Activated naive CD8-positive, alpha-beta T cell treated with anti-CD3 and anti-CD28 coated beads, Interleukin-2, amount 50 U/mL, for 16 hours (primary cell): ENCODE data around the gene ESD.
"Not testable (repeated sequence)": the region's sequence is repeated elsewhere in the genome, so short reads cannot be mapped to it uniquely, and the experiment has no call there.

Experiments
- DNase-seq: peaks from one replicate; pipeline ENCODE4 v3.0.0-alpha.2; 2020; ENCODE audit warnings: low read depth, low spot score

The ESD gene

DNA sequence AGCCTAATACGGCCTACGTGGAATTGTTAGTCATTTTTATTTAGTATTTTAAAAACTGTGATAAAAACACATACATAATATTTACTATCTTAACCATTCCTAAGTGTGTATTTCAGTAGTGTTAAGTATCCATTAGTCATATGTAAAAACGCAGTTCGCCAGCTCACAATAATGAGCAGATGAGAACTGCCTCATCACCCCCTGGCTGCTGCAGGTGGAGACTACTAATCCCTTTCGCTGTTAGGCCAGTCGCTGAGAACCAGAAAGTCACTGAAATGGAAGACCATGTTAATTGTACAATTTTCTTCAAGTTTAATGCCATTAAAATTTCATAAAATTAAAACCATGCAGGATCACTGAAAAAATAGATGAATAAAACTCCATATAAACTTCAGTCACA lies 1.6 kb downstream of the ESD start:
- DNase-seq, result no peak

DNA sequence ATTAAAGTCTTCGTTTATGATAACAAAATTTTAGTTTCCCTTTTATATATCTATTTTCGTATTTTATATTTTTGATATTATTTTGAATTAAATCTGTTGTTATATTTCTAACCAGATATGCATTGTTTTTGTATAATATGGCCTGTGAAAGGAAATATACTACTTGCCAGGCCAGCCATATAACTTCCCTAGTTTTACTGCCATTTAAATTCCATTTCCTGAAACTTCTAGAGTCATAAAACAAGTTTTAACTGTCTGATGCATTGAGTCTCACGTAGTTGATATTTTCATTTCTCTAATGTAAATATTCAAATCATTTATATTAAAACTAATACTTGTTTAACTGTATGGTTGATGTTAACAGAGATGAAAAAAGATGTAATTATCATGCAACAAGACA lies 13.5 kb downstream of the ESD start:
- DNase-seq, result no peak

DNA sequence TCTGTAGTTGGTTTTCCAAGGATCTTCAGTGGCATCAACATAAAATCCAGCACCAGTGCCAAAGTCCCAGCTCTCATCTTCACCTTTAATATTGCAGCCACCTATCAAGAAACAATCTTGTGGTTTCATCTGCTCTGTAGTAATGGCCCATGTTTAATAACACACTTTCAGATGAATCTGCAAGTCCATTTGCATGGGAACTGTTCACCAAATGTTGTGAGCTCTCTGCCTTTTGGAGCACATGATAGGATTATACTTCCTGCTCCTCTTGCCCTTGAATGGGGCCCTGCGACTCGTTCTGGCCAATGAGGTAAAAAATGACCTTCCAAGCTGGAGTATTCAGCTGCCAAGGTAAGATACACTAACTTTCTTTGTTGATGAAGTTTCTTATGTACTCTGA lies 14.3 kb downstream of the ESD start:
- DNase-seq, result no peak

DNA sequence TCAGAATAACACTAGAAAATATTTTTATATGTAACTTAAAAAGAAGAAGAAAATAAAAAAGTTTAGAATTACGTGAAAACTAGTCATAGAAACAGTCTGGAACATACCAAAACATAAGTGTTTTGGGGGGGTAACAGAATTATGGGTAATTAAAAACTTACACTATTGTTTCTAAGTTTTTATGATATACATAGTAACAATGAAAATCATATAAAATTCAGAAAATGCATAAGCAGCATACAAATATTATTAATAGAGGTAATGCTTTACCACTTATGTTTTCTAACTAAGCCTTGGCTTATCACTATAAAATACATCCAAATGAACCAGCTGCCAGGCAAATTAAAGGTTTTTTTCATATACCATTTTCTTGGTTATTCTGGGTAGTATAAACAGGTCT lies 14.9 kb downstream of the ESD start:
- DNase-seq, result no peak

DNA sequence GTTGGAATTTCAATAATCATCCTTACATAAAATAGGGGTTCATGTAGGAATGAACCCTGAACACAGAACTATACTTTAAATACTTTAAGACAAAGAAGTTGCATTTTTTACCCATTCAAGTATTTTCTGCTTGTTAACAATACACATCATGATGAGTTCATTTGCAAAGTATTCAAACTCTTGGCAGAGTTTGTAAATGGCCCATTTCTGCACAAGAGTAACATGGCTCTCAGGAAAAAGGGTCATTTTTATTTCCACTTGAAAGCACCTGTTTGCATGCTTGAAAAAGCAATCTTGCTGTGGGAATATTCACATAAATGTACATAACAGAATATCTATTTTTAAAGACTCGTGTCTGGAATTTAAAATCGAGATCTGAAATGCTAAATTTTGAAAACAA lies 18.1 kb downstream of the ESD start:
- no peak for DNase-seq

DNA sequence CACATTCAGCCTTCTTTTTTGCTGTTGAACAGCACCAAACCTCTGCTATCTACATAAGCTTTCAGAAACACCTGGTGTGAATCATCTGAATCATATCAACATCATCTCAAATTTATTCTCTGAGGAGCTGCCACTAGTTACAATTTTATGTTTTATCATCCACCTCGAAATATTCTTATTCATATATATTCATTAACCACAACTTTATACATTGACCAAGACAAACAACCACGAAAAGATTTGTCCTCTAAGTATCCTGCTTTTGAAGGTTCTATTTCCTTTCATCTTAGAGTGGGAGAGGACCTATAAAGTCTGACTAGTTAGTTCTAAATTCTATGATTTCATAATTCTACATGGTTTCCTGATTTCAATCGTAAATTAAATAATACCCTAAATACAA lies 18.9 kb downstream of the ESD start:
- no peak for DNase-seq

DNA sequence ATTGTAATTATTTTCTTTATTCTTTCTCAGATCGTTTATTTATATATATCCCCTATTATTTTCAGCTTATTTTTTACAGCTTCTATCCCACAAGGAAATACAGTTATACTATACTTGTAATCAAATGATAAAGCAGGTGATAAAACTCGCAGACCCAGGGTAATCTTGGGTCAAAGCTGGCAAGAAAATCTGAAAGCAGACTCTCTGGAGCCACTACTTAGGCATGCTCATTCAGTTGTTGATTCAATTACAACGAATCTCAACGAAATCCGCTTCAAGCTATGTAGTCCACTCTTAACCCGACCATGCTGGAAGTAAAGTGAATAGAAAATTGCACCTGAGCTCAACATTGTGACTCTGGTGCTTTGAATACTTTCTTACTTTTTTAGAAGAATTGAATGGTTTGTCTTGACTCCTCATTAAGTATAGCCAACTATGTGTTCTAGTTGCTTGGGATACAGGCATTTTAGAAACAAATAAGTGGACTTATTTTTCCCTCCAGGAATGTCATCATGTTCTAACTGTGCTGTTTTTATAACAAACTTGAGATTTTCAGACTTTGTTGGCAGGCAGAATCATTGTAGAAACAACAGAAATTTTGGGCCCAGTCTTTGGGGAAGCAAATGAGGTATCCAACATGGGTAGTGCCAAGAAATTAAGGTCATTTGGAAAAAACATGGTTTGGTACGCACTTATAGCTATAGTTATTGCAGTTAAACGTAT lies 21.4 kb downstream of the ESD start:
- no peak for DNase-seq

DNA sequence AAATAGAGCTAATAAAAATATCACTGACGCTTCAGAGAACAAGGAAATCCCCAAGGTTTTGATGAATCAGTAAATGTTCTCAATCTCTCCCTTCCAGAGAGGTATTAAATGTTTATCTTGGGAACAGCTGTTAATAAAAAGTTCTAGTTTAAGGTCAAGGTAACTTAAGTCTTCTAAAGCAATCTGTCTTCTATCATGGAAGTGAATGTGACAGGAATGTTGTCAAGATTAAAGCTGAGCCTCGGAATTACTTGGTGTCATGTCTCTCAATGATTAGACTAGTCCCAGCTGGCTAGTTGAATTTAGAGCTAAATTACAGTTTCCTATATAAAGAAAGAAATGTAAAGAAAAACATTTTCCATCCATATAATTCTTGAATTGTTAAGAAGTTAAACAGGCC lies 23.4 kb downstream of the ESD start:
- no peak for DNase-seq

DNA sequence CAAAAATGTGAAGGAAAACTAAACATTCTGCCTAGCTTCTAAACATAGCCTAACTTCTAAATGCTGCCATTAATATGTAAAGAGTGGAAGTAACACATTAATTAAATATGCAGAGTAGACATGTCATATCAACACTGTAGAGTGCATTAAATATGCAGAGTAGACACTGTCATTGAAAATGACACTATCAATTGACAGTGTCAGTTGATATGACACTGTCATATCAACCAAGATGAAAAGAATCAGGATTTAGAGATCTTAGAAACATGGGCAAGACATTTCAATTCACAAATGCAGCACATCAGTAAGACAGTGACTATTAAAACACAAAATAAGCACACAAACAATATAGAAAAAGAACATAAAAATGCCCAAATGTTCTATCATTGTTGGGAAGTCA lies 25.3 kb downstream of the ESD start:
- no peak for DNase-seq

DNA sequence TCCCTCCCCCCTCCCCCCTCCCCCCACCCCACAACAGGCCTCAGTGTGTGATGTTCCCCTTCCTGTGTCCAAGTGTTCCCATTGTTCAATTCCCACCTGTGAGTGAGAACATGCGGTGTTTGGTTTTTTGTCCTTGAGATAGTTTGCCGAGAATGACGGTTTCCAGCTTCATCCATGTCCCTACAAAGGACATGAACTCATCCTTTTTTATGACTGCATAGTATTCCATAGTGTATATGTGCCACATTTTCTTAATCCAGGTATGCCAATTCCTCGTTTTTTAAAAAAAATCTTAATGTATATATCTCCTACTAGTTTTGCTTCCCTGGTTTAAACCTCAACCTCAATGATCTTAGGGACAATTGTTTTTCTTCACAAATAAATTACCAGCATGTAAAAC lies 27.0 kb downstream of the ESD start:
- not testable (repeated sequence) for DNase-seq

DNA sequence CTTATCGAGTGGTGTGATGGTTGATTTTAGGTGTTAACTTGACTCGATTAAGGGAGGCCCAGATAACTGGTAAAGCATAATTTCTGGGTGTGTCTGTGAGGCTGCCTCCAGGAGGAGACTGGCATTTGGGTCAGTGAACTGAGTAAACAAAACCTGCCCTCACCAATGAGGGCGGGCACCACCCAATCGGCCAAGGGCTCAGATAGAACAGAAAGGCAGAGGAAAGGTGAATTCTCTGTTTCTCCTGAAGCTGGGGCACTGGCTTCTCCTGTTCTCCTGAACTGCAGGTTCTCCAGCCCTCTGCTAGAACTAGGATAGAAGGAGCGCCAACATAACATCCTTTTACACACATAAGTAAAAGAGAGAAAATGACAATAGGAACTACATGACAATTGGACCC lies 35.1 kb downstream of the ESD start:
- no peak for DNase-seq

DNA sequence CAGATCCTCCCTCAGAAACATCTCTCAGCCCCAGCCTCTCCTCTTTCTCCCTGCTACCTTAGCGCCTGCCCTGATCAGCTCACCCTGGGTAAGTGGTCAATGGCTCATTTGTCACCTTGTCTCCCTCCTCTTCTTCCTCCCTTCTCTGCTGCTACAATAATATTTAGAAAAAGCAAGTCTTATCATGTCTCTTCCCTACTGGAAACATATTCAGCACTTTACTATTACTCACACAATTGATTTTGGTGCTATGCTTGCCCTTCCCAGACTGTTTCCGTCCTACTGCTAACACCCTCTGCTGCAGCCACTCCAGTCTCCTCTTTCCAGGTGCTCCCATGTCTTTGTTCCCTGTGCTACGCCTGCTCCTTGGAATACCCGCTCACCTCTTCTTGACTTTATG lies 35.8 kb downstream of the ESD start:
- no peak for DNase-seq

DNA sequence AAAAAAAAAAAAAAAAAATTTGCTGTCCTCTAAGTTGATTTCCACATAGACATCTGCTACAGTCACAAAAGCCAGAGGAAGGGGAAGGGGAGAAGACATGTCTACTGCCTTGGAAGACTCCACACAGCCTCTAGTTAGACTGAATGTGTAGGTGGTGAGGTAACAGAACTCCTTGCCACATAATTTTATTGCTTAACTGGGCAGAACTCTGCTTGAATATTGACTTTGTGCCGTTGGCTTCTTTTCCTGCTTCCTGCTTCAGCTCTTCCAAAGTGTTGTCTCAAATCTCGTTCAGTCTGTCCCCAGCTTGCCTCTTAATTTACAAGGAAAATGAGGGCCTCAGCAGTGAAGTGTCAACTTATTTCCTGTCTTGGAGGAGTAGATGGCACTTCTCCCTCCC lies 37.1 kb downstream of the ESD start:
- no peak for DNase-seq

DNA sequence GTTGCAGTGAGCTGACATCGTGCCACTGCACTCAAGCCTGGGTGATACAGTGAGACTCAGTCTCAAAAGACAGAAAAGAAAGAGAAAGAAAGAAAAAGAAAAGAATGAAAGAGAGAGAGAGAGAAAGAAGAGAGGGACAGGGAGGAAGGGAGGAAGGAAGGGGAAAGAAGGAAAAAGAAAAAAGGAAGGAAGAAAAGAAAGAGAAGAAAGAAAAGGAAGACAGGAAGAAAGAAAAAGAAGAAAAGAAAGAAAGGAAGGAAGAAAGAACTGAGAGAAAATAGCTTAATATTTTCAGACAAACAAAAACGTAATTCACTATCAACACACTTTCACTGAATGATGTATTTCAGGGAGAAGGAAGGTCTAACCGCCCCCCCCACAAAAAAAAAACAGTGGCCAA lies 39.3 kb downstream of the ESD start:
- no peak for DNase-seq

DNA sequence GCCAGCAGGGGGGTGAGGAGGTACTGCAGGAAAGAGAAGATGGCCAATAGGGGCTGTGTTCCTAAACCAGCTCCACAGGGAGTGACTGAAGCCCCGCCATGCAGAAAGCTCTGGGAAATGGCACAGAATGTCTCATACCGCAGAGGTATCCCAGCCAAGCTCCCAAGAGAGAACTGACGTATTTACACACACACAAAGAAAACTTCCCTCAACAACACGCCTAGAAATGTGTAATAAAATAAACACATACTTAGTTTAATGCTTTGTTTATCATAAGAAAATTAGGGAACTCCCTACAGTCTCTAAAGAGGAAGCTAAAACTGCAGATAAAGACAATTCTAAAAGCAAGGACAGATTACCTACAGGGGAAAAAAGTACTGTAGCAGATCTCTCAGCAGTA lies 40.0 kb downstream of the ESD start:
- no peak for DNase-seq

DNA sequence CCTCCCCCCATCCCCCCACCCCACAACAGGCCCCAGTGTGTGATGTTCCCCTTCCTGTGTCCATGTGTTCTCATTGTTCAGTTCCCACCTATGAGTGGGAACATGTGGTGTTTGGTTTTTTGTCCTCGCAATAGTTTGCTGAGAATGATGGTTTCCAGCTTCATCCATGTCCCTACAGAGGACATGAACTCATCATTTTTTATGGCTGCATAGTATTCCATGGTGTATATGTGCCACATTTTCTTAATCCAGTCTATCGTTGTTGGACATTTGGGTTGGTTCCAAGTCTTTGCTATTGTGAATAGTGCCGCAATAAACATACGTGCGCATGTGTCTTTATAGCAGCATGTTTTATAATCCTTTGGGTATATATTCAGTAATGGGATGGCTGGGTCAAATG lies 41.5 kb downstream of the ESD start:
- DNase-seq, result not testable (repeated sequence)

DNA sequence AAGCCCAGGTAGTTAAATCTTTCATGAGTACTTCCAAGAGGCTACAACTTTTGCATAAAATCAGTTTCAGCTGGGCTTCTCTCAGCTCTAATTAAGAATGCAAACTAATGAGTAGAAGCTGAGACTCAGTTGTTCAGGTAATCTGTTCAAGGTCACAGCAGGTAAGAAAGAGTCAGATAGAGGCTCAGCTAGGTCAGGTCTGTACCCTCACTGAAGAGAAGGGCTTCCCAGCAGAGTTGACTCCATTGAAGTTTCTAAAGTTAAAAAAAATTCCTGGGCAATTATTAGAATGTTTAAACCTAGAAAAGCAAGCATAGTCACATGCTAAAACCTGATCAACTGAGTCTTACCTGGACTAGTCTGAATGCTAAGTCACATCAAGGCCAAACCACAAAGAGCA lies 42.1 kb downstream of the ESD start:
- DNase-seq, result no peak

DNA sequence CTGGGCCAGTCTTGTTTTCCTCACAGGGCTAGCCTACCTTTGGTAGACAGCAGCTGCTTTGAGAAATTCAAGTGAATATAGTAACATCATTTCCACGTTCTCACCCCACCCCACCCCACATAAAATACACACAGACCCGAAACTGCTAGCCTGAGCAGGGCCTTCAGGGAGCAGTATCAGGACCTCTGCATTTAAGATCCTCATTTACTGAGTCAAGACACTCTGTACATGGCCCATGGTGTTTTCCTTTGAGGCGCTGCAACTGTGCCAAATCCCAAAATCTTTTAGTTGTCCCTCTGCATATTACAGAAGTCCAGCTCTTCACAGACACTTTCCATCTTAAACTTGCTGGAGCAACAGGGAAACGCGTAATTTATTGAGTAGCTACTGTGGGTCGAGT lies 43.0 kb downstream of the ESD start:
- DNase-seq, result no peak

DNA sequence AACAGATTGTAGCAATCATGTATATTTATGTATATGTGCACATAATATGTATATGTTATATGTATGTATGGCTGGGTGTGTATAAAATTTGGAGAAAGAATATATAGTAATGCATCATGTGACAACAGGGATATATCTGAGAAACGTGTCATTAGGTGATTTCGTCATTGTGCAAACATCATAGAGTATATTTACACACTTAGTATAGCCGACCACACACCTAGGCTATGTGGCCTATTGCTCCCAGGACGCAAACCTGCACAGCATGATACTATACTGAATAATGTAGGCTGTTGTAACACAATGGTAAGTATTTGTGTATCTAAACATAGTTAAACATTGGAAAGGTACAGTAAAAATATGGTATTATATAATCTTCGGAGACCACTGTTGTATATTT lies 43.8 kb downstream of the ESD start:
- no peak for DNase-seq

DNA sequence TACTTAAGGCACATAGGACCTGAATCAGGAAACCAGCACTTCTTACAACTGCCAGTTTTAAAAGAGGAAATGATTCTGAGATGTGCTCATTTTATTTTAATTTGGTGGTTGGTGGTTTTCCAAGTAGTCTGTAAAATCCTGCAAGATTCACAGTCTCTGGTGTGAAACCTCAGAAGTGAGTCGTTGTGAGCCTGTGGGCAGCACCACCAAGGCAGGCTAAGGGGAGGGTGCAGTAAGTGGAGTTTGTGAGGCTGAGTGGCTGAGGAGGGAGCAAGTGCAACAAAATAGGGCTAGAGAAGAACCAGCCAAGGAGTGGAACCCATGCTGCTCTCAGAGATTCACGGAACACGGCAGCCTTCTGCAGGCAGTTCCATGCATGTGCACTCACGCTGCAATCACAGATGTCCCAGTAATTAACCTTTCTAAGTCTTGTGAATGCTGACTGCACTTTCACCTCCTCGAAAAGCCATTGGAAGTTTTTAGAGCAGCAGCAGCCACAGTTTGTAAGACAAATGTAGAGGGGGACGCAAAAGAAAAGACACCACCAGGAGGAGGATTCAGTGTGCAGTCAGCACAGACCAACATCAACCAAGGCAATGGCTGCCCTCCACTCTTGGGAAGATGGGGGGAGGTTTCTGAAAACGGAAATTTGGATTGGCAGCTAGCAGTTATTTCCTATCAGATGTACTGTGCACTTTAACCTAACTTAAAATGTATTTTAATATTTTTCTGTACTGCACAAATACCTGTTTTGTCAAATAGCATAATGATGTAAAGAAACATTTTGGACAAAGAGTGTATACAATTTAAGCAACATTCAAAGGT lies 44.9 kb downstream of the ESD start:
- no peak for DNase-seq

DNA sequence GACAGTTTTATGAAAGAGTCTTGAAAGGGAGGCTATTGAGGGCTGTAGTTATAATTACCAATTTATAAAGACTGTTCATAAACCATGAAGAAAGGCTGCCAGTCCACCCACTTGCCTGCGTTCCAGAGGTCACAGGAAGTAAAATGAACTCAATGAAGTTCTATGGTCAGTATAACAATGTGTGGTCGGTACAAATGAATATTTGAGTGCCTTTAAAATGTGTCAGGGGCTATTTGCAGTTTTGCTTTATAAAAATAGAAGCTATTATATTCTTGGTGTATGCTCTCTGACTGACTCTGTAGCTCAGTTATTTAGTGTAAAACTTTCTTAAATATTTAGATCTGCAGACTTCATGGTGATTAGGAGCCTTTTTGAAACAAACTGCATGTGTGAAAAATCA lies 47.0 kb downstream of the ESD start:
- no peak for DNase-seq

DNA sequence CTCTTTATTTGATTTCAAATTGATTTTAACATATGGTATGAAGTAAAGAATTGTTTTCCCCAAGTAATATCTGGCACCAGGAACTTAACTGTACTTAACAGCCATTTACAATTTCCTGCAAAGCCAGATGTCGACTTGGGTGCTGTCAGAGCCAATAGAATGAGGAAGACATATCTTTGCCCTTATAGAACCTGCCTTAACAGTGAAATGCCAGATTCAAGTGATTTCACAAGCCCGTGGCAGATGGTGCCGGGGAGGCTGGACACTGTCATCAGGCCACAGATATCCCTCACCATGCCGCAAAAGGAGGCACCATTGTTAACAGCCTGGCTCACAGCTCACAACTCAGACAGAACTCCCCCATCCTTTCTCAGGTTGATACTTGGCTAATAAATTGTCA lies 48.7 kb downstream of the ESD start:
- no peak for DNase-seq

DNA sequence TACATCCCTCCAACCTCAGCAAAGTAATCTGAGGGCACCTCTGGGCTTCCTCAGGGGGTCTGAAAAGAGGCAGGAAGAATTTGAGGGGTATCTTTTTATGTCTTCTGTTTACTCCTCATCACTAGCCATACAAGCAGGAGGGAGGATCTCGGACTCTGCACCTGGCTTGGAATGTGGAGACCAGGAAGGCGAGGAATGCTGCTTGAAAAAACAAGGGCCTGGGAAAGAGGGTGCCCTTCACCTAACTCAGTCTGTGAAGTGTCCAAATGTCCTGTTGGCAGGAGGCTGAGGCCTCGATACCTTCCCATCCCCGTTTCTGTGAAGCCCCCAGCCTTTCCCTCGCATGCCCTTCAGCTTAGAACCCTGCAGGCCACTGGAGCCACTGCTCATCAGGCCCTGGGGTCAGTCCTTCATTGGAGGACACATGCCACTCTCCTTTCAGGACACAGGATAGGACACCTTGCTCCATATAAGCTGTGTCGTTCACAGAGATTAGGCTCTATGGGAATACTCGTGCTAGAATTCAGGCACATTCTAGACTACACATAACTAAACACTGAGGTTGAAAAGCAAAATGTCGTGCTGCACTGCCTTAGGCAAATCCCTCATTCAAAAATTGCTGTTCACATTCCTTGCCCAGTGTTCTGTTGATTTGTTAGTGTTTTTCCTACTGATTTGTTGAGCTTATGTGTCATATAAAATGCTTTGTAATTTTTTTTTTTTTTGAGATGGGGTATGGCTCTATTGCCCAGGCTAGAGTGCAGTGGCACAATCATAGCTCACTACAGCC lies 49.7 kb downstream of the ESD start:
- DNase-seq, result no peak
